ENCODE data around the gene CXCR3.
"Not testable (repeated sequence)": the region's sequence is repeated elsewhere in the genome, so short reads cannot be mapped to it uniquely, and the experiment has no call there.

The CXCR3 gene

DNA sequence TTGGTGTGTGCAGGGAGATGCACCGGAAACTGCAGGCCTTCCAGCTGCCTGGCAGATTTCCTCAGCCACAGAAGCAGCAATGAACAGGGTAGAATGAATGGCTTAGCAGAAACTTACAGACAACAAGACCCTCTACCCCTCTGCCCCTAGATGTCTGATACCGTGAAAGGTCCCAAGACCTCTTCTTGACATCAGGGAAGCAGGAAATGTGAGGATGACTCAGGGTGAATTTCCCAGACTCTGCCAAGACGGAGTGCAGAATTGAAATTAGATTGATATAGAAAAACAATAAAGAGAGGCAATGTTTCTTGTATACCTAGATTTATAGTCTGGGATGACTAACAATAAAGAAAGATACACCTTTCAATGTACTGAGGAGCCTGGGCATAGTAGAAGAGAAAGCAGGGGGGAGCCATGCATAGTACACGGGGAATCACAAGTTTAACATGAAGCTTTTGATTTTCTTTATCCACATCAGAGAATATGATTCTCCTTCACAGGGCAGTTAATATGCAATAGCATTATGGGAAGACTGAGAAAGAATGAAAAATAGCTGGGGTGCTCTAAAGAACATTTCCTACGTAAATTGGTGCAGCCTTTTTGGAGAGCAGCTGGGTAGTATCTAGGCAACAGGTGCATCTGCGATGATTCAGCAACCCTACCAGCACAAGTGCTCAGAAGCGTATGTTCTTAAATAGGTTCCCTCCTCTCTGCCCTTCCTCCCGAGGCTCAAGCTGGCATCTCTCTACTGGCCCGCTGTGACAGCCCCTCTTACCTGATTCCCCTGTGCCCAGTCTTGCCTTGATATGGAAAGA lies 18.3 kb upstream of the CXCR3 start:
- DNase-seq = no peak

DNA sequence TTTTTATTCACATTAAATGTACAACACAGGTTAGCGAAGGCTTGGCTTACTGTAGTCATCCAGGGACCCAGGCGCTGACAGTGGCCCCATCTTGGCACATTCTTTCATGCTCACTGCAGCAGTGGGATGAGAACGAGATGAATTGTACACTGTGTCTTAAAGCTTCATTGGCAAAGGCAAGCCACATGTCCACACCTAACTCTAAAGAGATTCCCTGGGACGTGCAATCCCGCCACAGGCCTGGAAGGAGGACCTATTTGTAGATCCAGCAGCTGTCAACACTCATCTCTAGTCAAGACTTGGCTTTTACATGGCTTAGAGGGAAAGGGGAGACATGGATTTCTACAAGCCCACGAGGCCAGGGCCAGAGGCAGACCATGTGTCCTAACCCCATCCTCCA lies 16.1 kb upstream of the CXCR3 start:
- no peak for DNase-seq

GRCh38 chrX:71632923-71633657 lies 14.8 kb upstream of the CXCR3 start:
- no peak for DNase-seq

GRCh38 chrX:71629467-71629866 lies 11.2 kb upstream of the CXCR3 start:
- no peak for DNase-seq

GRCh38 chrX:71627588-71628404 lies 9.5 kb upstream of the CXCR3 start:
- DNase-seq = no peak

- no peak for DNase-seq
Observed at GRCh38 chrX:71626576-71626975, 8.3 kb upstream of the CXCR3 start.

GRCh38 chrX:71625471-71625870 lies 7.2 kb upstream of the CXCR3 start:
- DNase-seq = no peak

DNA sequence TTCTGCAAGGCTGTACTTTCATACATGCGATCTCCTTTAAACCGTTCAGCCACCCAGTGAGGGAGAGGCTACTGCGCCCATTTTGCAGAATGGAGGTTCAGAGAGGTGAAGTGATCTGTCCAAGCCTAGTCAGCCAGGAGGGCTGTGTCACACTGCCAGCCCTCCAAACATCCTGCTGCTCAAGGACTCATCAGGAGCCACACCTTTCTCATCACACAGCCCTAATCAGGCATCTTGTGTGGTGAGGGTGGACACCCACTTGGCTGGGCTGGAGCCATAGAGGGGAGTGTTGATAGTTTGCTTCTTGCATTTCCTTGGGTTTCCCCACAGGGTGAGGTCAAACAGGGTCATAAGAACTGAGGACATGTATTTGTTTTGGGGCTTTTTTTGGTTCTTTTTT lies 5.4 kb upstream of the CXCR3 start:
- DNase-seq = no peak

GRCh38 chrX:71622576-71623450 lies 4.5 kb upstream of the CXCR3 start:
- no peak for DNase-seq

GRCh38 chrX:71622032-71622575 lies 3.8 kb upstream of the CXCR3 start:
- DNase-seq = no peak

- DNase-seq = no peak
Observed at GRCh38 chrX:71621603-71622002, 3.3 kb upstream of the CXCR3 start.

GRCh38 chrX:71619986-71620385 lies 1.7 kb upstream of the CXCR3 start:
- DNase-seq = no peak

GRCh38 chrX:71619193-71619592 lies 882 bp upstream of the CXCR3 start:
- DNase-seq = no peak

DNA sequence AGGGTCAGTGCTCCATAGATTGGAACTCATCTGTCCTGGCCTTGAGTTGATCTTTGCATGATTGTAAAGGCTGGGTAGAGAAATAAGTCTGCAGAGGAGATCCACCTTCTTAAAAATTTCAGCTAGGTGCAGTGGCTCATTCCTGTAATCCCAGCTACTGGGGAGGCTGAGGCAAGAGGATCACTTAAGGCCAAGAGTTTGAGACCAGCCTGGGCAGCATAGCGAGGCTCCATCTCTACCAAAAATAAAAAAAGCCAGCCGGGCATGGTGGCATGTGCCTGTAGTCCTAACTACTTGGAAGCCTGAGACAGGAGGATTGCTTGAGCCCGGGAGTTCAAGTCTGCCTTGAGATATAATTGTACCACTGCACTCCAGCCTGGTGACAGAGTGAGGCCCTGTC lies 476 bp upstream of the CXCR3 start:
- DNase-seq = no peak

- no peak for DNase-seq
Observed at GRCh38 chrX:71617742-71618141, 569 bp downstream of the CXCR3 start.

DNA sequence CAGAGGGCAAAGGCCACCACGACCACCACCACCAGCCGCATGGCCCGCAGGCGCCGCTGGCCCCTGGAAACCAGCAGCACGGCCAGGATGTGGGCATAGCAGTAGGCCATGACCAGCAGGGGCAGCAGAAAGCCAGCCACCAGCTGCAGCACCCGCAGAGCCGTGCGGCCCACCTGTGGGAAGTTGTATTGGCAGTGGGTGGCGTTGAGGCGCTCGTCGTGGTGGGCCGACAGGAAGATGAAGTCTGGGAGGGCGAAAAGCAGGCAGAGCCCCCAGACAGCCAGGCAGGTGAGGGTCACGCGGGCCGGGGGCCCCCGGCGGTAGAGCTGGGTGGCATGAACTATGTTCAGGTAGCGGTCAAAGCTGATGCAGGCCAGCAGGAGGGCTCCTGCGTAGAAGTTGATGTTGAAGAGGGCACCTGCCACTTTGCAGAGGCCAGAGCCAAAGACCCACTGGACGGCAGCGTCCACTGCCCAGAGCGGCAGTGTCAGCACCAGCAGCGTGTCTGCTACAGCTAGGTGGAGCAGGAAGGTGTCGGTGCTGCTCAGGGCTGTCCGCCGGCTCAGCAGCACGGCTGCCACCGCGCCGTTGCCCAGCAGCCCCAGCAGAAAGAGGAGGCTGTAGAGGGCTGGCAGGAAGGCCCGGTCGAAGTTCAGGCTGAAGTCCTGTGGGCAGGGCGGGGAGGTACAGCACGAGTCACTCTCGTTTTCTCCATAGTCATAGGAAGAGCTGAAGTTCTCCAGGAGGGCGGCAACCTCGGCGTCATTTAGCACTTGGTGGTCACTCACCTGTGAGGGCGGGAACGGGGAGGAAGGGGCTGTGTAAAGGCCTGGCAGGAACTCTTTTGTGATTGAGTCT lies 1.4 kb downstream of the CXCR3 start:
- DNase-seq = no peak

- DNase-seq = no peak
Observed at GRCh38 chrX:71615954-71616353, 2.4 kb downstream of the CXCR3 start.

DNA sequence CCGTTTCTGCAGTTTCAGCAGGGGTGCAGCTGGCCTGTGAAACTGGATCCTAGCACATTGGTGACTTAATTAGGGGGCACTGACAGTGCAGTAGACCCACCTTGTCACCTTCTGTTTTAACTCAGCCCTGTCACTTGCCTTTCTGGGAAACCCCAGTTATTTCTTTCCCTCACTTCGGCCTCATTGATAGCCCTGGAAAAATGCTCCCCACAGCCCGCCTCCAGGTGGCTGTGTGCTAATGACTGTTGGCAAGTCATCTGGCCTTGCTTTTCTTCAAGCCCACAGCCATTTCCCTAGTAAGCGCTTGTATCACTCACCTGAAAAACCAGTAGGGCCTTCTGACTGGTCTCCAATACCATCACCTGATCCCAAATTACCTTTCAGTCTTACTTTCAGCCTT lies 3.3 kb downstream of the CXCR3 start:
- no peak for DNase-seq

- no peak for DNase-seq
Observed at GRCh38 chrX:71612256-71612655, 6.1 kb downstream of the CXCR3 start.

DNA sequence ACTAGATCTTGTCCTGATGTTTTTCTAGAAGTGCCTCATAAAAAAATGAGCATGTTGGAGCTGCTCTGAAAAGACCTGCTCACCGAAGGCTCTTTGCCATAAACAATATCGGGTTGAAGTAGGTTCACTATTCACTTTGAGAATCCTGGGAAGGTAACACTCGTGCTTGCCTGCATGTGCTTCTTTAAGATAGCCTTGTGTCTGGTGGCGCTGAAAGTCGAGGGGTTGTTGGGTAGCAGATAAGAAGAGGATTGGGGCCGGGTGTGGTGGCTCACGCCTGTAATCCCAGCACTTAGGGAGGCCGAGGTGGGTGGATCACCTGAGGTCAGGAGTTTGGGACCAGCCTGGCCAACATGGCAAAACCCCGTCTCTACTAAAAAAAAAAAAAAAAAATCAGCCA lies 6.6 kb downstream of the CXCR3 start:
- DNase-seq = not testable (repeated sequence)

GRCh38 chrX:71609095-71609750 lies 9.1 kb downstream of the CXCR3 start:
- no peak for DNase-seq

Data from AML-193 (cell line).